SK-N-SH (cell line): ENCODE measurements around the gene HYAL3. TPM values are rescaled to one million over a fixed set of nuclear protein-coding genes. Genes with fewer than 3 reads are reported as not detected.

Experiments used
- CTCF ChIA-PET: fragments of 300-600, 350-600 bp; formaldehyde crosslinking; extraction: SDS; loops from one replicate; lab custom pipeline; 2021; lab: Yijun Ruan, JAX
- POLR2A ChIA-PET: fragments of 350-600 bp; sonication (Branson Sonifier 250); formaldehyde crosslinking; extraction: SDS; loops from one replicate; lab custom pipeline; 2020; ENCODE audit warnings: antibody characterized with exemption, inconsistent platforms; lab: Yijun Ruan, JAX
- DNase-seq: peaks from one replicate; pipeline ENCODE4 v3.0.0; 2012
- H2AFZ ChIP-seq: fragments of 200-600 bp; sonication (generic); 2 replicates; pipeline ENCODE4 v1.8.1; 2016; ENCODE audit warnings: antibody characterized with exemption, mild to moderate bottlenecking, low read depth
- H3F3A ChIP-seq: fragments of 200-600 bp; sonication (generic); replicated peaks from 2 replicates; pipeline ENCODE3; 2016; ENCODE audit warnings: antibody characterized with exemption, mild to moderate bottlenecking; ENCODE audit not compliant: insufficient read depth
- H3K27ac ChIP-seq, 2 experiments: fragments of 200-500 bp in 1 of 2; fragments of 200-600 bp in 1 of 2; sonication (Bioruptor generic) in 1 of 2; sonication (generic), shearing (Covaris generic) in 1 of 2; 2 replicates each; pipeline versions ENCODE4 v1.5.1 to v1.6.1; 2014 to 2016; ENCODE audit warnings: low read depth in 2 of 2, inconsistent platforms in 1 of 2, low read length in 1 of 2, mild to moderate bottlenecking in 1 of 2, mixed read lengths in 1 of 2
- H3K27me3 ChIP-seq: fragments of 200-600 bp; sonication (generic), shearing (Covaris generic); 2 replicates; pipeline ENCODE4 v1.6.1; 2016; ENCODE audit warnings: mixed run types; ENCODE audit not compliant: insufficient read depth
- H3K36me3 ChIP-seq, 2 experiments: fragments of 200-500 bp in 1 of 2; fragments of 200-600 bp in 1 of 2; sonication (Bioruptor generic) in 1 of 2; sonication (generic) in 1 of 2; replicated peaks in 1 of 2; 2 replicates each; pipeline versions ENCODE3 to v1.5.1; 2014 to 2016; ENCODE audit warnings: low read length in 1 of 2, mild to moderate bottlenecking in 1 of 2; ENCODE audit not compliant: insufficient read depth in 2 of 2, control insufficient read depth in 1 of 2
- H3K4me1 ChIP-seq, 2 experiments: fragments of 200-500 bp in 1 of 2; fragments of 200-600 bp in 1 of 2; sonication (Bioruptor generic) in 1 of 2; sonication (generic), shearing (Covaris generic) in 1 of 2; 2 replicates each; pipeline versions ENCODE4 v1.5.1 to v1.6.1; 2014 to 2016; ENCODE audit warnings: low read depth in 1 of 2, low read length in 1 of 2, mixed run types in 1 of 2; ENCODE audit not compliant: insufficient read depth in 2 of 2, control insufficient read depth in 1 of 2
- H3K4me2 ChIP-seq: fragments of 200-600 bp; sonication (generic), shearing (Covaris generic); 2 replicates; pipeline ENCODE4 v1.6.1; 2017; ENCODE audit warnings: mixed run types
- H3K4me3 ChIP-seq, 2 experiments: fragments of 200-500 bp in 1 of 2; fragments of 200-600 bp in 1 of 2; sonication (Bioruptor generic) in 1 of 2; sonication (generic), shearing (Covaris generic) in 1 of 2; 2 replicates each; pipeline versions ENCODE4 v1.5.1 to v1.8.1; 2014 to 2016; ENCODE audit warnings: low read depth in 2 of 2, inconsistent platforms in 1 of 2, low read length in 1 of 2, mild to moderate bottlenecking in 1 of 2, mixed read lengths in 1 of 2, moderate library complexity in 1 of 2
- H3K79me2 ChIP-seq: fragments of 200-600 bp; sonication (generic); 2 replicates; pipeline ENCODE4 v1.8.1; 2017; ENCODE audit warnings: mild to moderate bottlenecking; ENCODE audit not compliant: insufficient read depth
- H3K9ac ChIP-seq: fragments of 200-600 bp; sonication (generic); 2 replicates; pipeline ENCODE4 v1.6.1; 2017; ENCODE audit warnings: mixed run types
- H3K9me2 ChIP-seq: fragments of 200-600 bp; sonication (generic); 2 replicates; pipeline ENCODE4 v1.6.1; 2017; ENCODE audit warnings: mixed run types
- H3K9me3 ChIP-seq: fragments of 200-600 bp; sonication (generic); 2 replicates; pipeline ENCODE4 v1.6.1; 2017; ENCODE audit warnings: mixed run types, mild to moderate bottlenecking, moderate library complexity
- H4K20me1 ChIP-seq: fragments of 200-600 bp; sonication (generic); 2 replicates; pipeline ENCODE4 v1.6.1; 2017; ENCODE audit warnings: mild to moderate bottlenecking, mixed run types; ENCODE audit not compliant: insufficient read depth
- ELF1 ChIP-seq: IDR thresholded peaks from 2 replicates; pipeline ENCODE4 v1.4.0; 2012
- EP300 ChIP-seq, 2 experiments: IDR thresholded peaks; 2 replicates each; pipeline versions ENCODE4 v1.4.0 to v1.6.1; 2012; ENCODE audit warnings: borderline replicate concordance in 1 of 2, low read depth in 1 of 2, low read length in 1 of 2
- EZH2phosphoT487 ChIP-seq: fragments of 200-600 bp; sonication (generic); IDR thresholded peaks from 2 replicates; pipeline ENCODE4 v1.6.1; 2017; ENCODE audit warnings: low read depth, mixed run types, mild to moderate bottlenecking, antibody characterized with exemption, moderate library complexity, borderline replicate concordance
- FOSL2 ChIP-seq: IDR thresholded peaks from 2 replicates; pipeline ENCODE4 v1.4.0; 2012; ENCODE audit warnings: low read depth, mild to moderate bottlenecking, moderate library complexity, borderline replicate concordance
- GABPA ChIP-seq: IDR thresholded peaks from 2 replicates; pipeline ENCODE4 v1.4.0; 2012; ENCODE audit warnings: low read depth, mild to moderate bottlenecking
- GATA2 ChIP-seq: sonication (generic); formaldehyde crosslinking; IDR thresholded peaks from 2 replicates; pipeline ENCODE4 v1.5.0; 2020; ENCODE audit warnings: mild to moderate bottlenecking, missing genetic modification reagents
- JUND ChIP-seq: IDR thresholded peaks from 2 replicates; pipeline ENCODE4 v1.4.0; 2012
- MEF2A ChIP-seq: IDR thresholded peaks from 2 replicates; pipeline ENCODE4 v1.4.0; 2012; ENCODE audit warnings: low read depth, borderline replicate concordance
- MXI1 ChIP-seq: IDR thresholded peaks from 2 replicates; pipeline ENCODE4 v1.6.1; 2012; ENCODE audit warnings: mild to moderate bottlenecking, low read depth, low read length, improper control_type of control experiment
- NFIC ChIP-seq: IDR thresholded peaks from 2 replicates; pipeline ENCODE4 v1.4.0; 2012; ENCODE audit warnings: borderline replicate concordance
- NRF1 ChIP-seq: IDR thresholded peaks from 2 replicates; pipeline ENCODE4 v1.6.1; 2012; ENCODE audit warnings: low read depth, mild to moderate bottlenecking, low read length
- POLR2AphosphoS5 ChIP-seq: IDR thresholded peaks from 2 replicates; pipeline ENCODE4 v1.6.1; 2012; ENCODE audit warnings: low read depth, low read length
- RCOR1 ChIP-seq: fragments of 150-350 bp; IDR thresholded peaks from 2 replicates; pipeline ENCODE4 v1.6.1; 2017; ENCODE audit warnings: antibody characterized with exemption, low read length
- SMC3 ChIP-seq: IDR thresholded peaks from 2 replicates; pipeline ENCODE4 v1.6.1; 2012; ENCODE audit warnings: low read depth, low read length, improper control_type of control experiment
- TAF1 ChIP-seq: IDR thresholded peaks from 2 replicates; pipeline ENCODE4 v1.6.1; 2012; ENCODE audit warnings: low read depth, mild to moderate bottlenecking, low read length, moderate library complexity, borderline replicate concordance
- TCF12 ChIP-seq: IDR thresholded peaks from 2 replicates; pipeline ENCODE4 v1.4.0; 2012
- TEAD4 ChIP-seq: IDR thresholded peaks from 2 replicates; pipeline ENCODE4 v1.4.0; 2012; ENCODE audit warnings: mild to moderate bottlenecking, borderline replicate concordance; ENCODE audit not compliant: insufficient read depth
- WGBS: methylation state at CpG from one replicate; pipeline ENCODE4 v1.1.6; 2017; ENCODE audit warnings: low lambda C conversion rate; 5-methylcytosine and 5-hydroxymethylcytosine counted together
- polyA plus RNA-seq, 3 experiments: library from polyadenylated mRNA; depleted of rRNA; stranded (reverse); fragments of >200 nt; gene quantifications; 2 replicates each; pipeline ENCODE4 v1.2.3, GENCODE V29; 2012
- TF ChIP-seq, protein P1 (sequence below): IDR thresholded peaks from 2 replicates; pipeline ENCODE4 v1.4.0; 2012; ENCODE audit warnings: low read depth, borderline replicate concordance
- TF ChIP-seq, protein P2 (sequence below): fragments of 200-600 bp; sonication (generic); IDR thresholded peaks from 2 replicates; pipeline ENCODE4 v1.6.1; 2017; ENCODE audit warnings: antibody characterized with exemption, mild to moderate bottlenecking, moderate library complexity

HYAL3 gene
- polyA plus RNA-seq, 1 of the 3 experiments (the other 2 are of a cell fraction) = 7.8 TPM

DNA sequence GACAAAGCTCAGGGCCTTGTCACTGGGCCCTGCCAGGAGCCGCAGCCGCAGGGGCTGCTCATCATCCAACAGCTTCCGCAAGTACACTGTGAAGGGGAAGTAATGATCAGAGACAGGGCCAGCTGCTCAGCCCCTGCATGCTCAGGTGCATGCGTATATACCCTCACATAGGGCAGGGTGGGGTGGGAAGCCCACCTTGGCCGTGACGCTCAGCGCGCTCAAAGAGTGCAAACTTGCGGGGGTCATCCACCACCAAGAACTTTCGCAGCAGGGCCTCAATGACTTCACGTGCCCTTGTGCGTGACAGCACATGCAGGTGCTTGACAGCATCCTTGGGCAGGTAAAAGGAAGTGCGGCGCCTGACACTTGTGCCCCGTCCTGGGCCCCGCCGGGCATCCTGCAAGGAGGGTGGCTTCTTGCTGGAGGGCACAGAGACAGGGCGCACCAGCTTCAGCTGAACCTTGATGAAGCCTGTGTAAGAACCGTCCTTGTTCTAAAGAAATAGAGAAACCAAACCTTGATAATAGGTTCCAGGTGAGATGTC is 32.2 kb upstream of the HYAL3 start:
- Histone ChIP-seq H3K79me2 (peaks cover 76% of the 10 kb centered on the region), H3K4me1 (peaks cover 5 to 33% of the 10 kb centered on the region in 2 experiments; a peak in 3 of 4 replicates), H3K27ac (no peak overlapping the region), H3F3A (peaks cover 30% of the 10 kb centered on the region), H3K9ac (no peak overlapping the region), H3K4me3 (no peak overlapping the region), H3K9me3 (no peaks in the 10 kb centered on the region), H3K36me3 (peaks cover 10 to 27% of the 10 kb centered on the region in 2 experiments), H3K9me2 (no peaks in the 10 kb centered on the region)
- 100% methylated on average over 12 of the region's 19 CpGs for WGBS
- TF ChIP-seq POLR2AphosphoS5 = no peak
- TF ChIP-seq, protein P1, sequence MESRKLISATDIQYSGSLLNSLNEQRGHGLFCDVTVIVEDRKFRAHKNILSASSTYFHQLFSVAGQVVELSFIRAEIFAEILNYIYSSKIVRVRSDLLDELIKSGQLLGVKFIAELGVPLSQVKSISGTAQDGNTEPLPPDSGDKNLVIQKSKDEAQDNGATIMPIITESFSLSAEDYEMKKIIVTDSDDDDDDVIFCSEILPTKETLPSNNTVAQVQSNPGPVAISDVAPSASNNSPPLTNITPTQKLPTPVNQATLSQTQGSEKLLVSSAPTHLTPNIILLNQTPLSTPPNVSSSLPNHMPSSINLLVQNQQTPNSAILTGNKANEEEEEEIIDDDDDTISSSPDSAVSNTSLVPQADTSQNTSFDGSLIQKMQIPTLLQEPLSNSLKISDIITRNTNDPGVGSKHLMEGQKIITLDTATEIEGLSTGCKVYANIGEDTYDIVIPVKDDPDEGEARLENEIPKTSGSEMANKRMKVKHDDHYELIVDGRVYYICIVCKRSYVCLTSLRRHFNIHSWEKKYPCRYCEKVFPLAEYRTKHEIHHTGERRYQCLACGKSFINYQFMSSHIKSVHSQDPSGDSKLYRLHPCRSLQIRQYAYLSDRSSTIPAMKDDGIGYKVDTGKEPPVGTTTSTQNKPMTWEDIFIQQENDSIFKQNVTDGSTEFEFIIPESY = no peak
- no peak for TF ChIP-seq ELF1
- TF ChIP-seq GATA2 = no peak
- TF ChIP-seq JUND = no peak
- no peak for TF ChIP-seq TAF1
- TF ChIP-seq GABPA = no peak
- TF ChIP-seq MXI1 = no peak
- TF ChIP-seq EZH2phosphoT487 = no peak
- TF ChIP-seq, all 33 proteins: peak for 0
- no peaks in the 10 kb centered on the region for H3K27me3 ChIP-seq
- H4K20me1 ChIP-seq = peaks cover 10% of the 10 kb centered on the region; the same call in 1 of the 2 replicates
- no peak overlapping the region for H2AFZ ChIP-seq
- no peak overlapping the region for H3K4me2 ChIP-seq
- ChIA-PET CTCF (interaction anchor here (1.1 kb wide), 2 partner anchors 16 to 211 kb away, joined by 3 to 4 read pairs; no protein-coding TSS in a partner anchor), POLR2A (no interaction called here)
- no peak for DNase-seq

DNA sequence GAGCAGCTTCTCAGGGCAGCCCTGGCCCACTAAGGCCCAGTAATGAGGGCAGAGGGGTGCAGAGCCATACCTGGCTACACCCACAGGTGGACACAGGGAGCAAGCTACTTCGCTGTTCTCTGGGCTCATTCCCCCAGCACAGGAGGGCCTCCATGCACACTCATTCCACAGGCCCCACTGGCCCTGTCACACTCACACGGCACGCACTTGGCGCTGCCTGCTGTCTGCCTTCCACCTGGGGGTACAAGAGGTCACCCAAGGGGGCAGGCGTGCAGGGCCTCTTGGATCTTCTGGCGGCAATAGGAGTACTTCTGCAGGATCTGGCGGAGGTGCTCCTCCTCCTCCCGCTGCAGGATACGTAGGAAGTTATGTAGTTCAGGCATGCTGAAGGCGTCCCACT is 31.1 kb upstream of the HYAL3 start:
- no peak overlapping the region for H3K9ac ChIP-seq
- no peaks in the 10 kb centered on the region for H3K9me2 ChIP-seq
- H3K4me3 ChIP-seq = no peak overlapping the region
- POLR2A ChIA-PET = no interaction called here
- H3K27ac ChIP-seq = no peak overlapping the region
- H3K79me2 ChIP-seq = peaks cover 71% of the 10 kb centered on the region
- peaks cover 10% of the 10 kb centered on the region; the same call in 1 of the 2 replicates for H4K20me1 ChIP-seq
- no peak overlapping the region for H2AFZ ChIP-seq
- H3K27me3 ChIP-seq = no peaks in the 10 kb centered on the region
- no peak overlapping the region for H3K4me2 ChIP-seq
- H3F3A ChIP-seq = peaks cover 30% of the 10 kb centered on the region
- DNase-seq = no peak
- peaks cover 10 to 37% of the 10 kb centered on the region in 2 experiments for H3K36me3 ChIP-seq
- WGBS = 89% methylated on average over 4 of the region's 10 CpGs
- CTCF ChIA-PET = no interaction called here
- H3K9me3 ChIP-seq = no peaks in the 10 kb centered on the region
- H3K4me1 ChIP-seq = peaks cover 5 to 25% of the 10 kb centered on the region in 2 experiments; a peak in 3 of 4 replicates
- TF ChIP-seq EP300 (IDR thresholded peaks at IDR 0.05; ENCODE audit: borderline replicate concordance in 1 of 2, low read depth in 1 of 2, low read length in 1 of 2) = no peak
- TF ChIP-seq EZH2phosphoT487 = no peak
- TF ChIP-seq TEAD4 = no peak
- TF ChIP-seq FOSL2 = no peak
- no peak for TF ChIP-seq RCOR1
- TF ChIP-seq, protein P1 = no peak
- no peak for TF ChIP-seq NFIC
- no peak for TF ChIP-seq MXI1
- TF ChIP-seq TCF12 = no peak
- no peak for TF ChIP-seq GABPA
- TF ChIP-seq, protein P2, sequence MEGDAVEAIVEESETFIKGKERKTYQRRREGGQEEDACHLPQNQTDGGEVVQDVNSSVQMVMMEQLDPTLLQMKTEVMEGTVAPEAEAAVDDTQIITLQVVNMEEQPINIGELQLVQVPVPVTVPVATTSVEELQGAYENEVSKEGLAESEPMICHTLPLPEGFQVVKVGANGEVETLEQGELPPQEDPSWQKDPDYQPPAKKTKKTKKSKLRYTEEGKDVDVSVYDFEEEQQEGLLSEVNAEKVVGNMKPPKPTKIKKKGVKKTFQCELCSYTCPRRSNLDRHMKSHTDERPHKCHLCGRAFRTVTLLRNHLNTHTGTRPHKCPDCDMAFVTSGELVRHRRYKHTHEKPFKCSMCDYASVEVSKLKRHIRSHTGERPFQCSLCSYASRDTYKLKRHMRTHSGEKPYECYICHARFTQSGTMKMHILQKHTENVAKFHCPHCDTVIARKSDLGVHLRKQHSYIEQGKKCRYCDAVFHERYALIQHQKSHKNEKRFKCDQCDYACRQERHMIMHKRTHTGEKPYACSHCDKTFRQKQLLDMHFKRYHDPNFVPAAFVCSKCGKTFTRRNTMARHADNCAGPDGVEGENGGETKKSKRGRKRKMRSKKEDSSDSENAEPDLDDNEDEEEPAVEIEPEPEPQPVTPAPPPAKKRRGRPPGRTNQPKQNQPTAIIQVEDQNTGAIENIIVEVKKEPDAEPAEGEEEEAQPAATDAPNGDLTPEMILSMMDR = no peak
- no peak for TF ChIP-seq NRF1
- TF ChIP-seq SMC3 = no peak
- TF ChIP-seq MEF2A = no peak
